Ovary (tissue), 3 donors: ENCODE results near the gene CLIP2.

Source experiments
- CTCF ChIP-seq, 3 donors: fragments of 450-650 bp in 2 of 3; fragments of 200-600 bp in 1 of 3; IDR thresholded peaks; one replicate each; pipeline versions ENCODE4 v1.5.1 to v1.8.0; 2016 to 2022; ENCODE audit warnings: antibody characterized with exemption in 3 of 3, mild to moderate bottlenecking in 1 of 3
- EP300 ChIP-seq: sonication (generic); formaldehyde crosslinking; IDR thresholded peaks from one replicate; pipeline ENCODE4 v1.6.1; 2017; ENCODE audit warnings: antibody characterized with exemption
- POLR2A ChIP-seq: fragments of 450-650 bp; IDR thresholded peaks from one replicate; pipeline ENCODE4 v1.6.1; 2017; ENCODE audit warnings: antibody characterized with exemption, mild to moderate bottlenecking, moderate library complexity
- donor health status: DM: no; HTN: no; CAD: no.

- no peak for TF ChIP-seq CTCF (IDR thresholded peaks at IDR 0.05)
- no peak for TF ChIP-seq EP300
- TF ChIP-seq POLR2A, result no peak
Observed at GRCh38 chr7:74272305-74273038, 16.7 kb upstream of the CLIP2 start.
